Liver (tissue), 9 donors: ENCODE data around the gene JAKMIP1. TPM values are rescaled to one million over a fixed set of nuclear protein-coding genes. Genes with fewer than 3 reads are reported as not detected.

Experiments
- DNase-seq: peaks from one replicate; pipeline ENCODE4 v3.0.0-alpha.2; 2017; ENCODE audit warnings: low spot score
- H3K27ac ChIP-seq, 2 donors: one replicate each; pipeline ENCODE4 v1.7.0; 2013; ENCODE audit warnings: inconsistent platforms in 2 of 2, low read length in 2 of 2, control low read depth in 1 of 2, low read depth in 1 of 2, mild to moderate bottlenecking in 1 of 2
- H3K27me3 ChIP-seq, 4 donors: one replicate each; pipeline versions ENCODE4 v1.6.1 to v1.7.0; 2013; ENCODE audit warnings: low read length in 3 of 4, inconsistent platforms in 1 of 4, mild to moderate bottlenecking in 1 of 4, moderate library complexity in 1 of 4; ENCODE audit not compliant: control insufficient read depth in 4 of 4, insufficient read depth in 4 of 4
- H3K36me3 ChIP-seq, 4 donors: one replicate each; pipeline versions ENCODE4 v1.6.1 to v1.7.0; 2013; ENCODE audit warnings: low read length in 3 of 4, mild to moderate bottlenecking in 3 of 4, low read depth in 1 of 4, moderate library complexity in 1 of 4; ENCODE audit not compliant: control insufficient read depth in 4 of 4, insufficient read depth in 3 of 4
- H3K4me1 ChIP-seq, 4 donors: one replicate each; pipeline versions ENCODE4 v1.6.1 to v1.7.0; 2013; ENCODE audit warnings: low read length in 3 of 4, mild to moderate bottlenecking in 3 of 4, moderate library complexity in 1 of 4; ENCODE audit not compliant: control insufficient read depth in 4 of 4, insufficient read depth in 4 of 4
- H3K4me3 ChIP-seq, 3 donors: one replicate each; pipeline versions ENCODE4 v1.6.1 to v1.7.0; 2013; ENCODE audit warnings: low read length in 3 of 3, control low read depth in 1 of 3, low read depth in 1 of 3, mild to moderate bottlenecking in 1 of 3
- H3K9ac ChIP-seq, 2 donors: one replicate each; pipeline ENCODE4 v1.7.0; 2013; ENCODE audit warnings: low read length in 2 of 2, mild to moderate bottlenecking in 2 of 2, moderate library complexity in 2 of 2, control low read depth in 1 of 2, low read depth in 1 of 2
- H3K9me3 ChIP-seq, 4 donors: one replicate each; pipeline versions ENCODE4 v1.6.1 to v1.7.0; 2013; ENCODE audit warnings: low read length in 3 of 4; ENCODE audit not compliant: control insufficient read depth in 4 of 4
- EGR1 ChIP-seq, 2 donors: IDR thresholded peaks; 2 replicates each; pipeline ENCODE4 v1.6.1; 2016 to 2018; ENCODE audit warnings: antibody characterized with exemption in 2 of 2, low read depth in 2 of 2
- FOXA1 ChIP-seq: IDR thresholded peaks from 2 replicates; pipeline ENCODE4 v1.6.1; 2016; ENCODE audit warnings: antibody characterized with exemption
- FOXA2 ChIP-seq: IDR thresholded peaks from 2 replicates; pipeline ENCODE4 v1.6.1; 2016; ENCODE audit warnings: antibody characterized with exemption
- GABPA ChIP-seq, 2 donors: IDR thresholded peaks in 1 of 2; conservative IDR thresholded peaks in 1 of 2; 2 replicates each; pipeline ENCODE4 v1.6.1; 2016; ENCODE audit warnings: antibody characterized with exemption in 2 of 2, mild to moderate bottlenecking in 1 of 2, moderate library complexity in 1 of 2
- HNF4A ChIP-seq, 2 donors: conservative IDR thresholded peaks; 2 replicates each; pipeline ENCODE4 v1.6.1; 2016; ENCODE audit warnings: antibody characterized with exemption in 2 of 2, mild to moderate bottlenecking in 2 of 2
- HNF4G ChIP-seq: IDR thresholded peaks from 2 replicates; pipeline ENCODE4 v1.6.1; 2016; ENCODE audit warnings: antibody characterized with exemption
- JUND ChIP-seq, 2 donors: IDR thresholded peaks; 2 replicates each; pipeline ENCODE4 v1.6.1; 2016; ENCODE audit warnings: antibody characterized with exemption in 2 of 2
- NR2F2 ChIP-seq: IDR thresholded peaks from 2 replicates; pipeline ENCODE4 v1.6.1; 2016; ENCODE audit warnings: antibody characterized with exemption
- RAD21 ChIP-seq, 2 donors: IDR thresholded peaks; 2 replicates each; pipeline ENCODE4 v1.6.1; 2016; ENCODE audit warnings: antibody characterized with exemption in 2 of 2, mild to moderate bottlenecking in 2 of 2
- RXRA ChIP-seq, 2 donors: IDR thresholded peaks; 2 replicates each; pipeline ENCODE4 v1.6.1; 2017 to 2018; ENCODE audit warnings: antibody characterized with exemption in 2 of 2, mild to moderate bottlenecking in 1 of 2
- SP1 ChIP-seq: IDR thresholded peaks from 2 replicates; pipeline ENCODE4 v1.6.1; 2018; ENCODE audit warnings: antibody characterized with exemption, mild to moderate bottlenecking
- TAF1 ChIP-seq: conservative IDR thresholded peaks from 2 replicates; pipeline ENCODE4 v1.6.1; 2016; ENCODE audit warnings: antibody characterized with exemption, mild to moderate bottlenecking
- YY1 ChIP-seq: IDR thresholded peaks from 2 replicates; pipeline ENCODE4 v1.6.1; 2016; ENCODE audit warnings: antibody characterized with exemption, mild to moderate bottlenecking
- WGBS: extraction: QIAGEN DNeasy Blood & Tissue Kit; methylation state at CpG from one replicate; pipeline ENCODE4 v1.1.7; 2013; 5-methylcytosine and 5-hydroxymethylcytosine counted together
- polyA plus RNA-seq, 2 donors: library from polyadenylated mRNA; stranded (reverse) in 1 of 2; unstranded in 1 of 2; fragments of 200-250 nt in 1 of 2; fragments of >200 nt in 1 of 2; fragmentation: Nextera tagmentation in 1 of 2; extraction: Ambion mirVana in 1 of 2; gene quantifications; one replicate each; pipeline versions ENCODE4 v1.2.1 to v1.2.3, GENCODE V29; 2013 to 2015
- total RNA-seq, 2 donors: library from RNA; depleted of rRNA; stranded (reverse); fragments of >200 nt; gene quantifications; one replicate each; pipeline ENCODE4 v1.2.3, GENCODE V29; 2014
- TF ChIP-seq, protein P1 (sequence below): IDR thresholded peaks from 2 replicates; pipeline ENCODE4 v1.6.1; 2016; ENCODE audit warnings: antibody characterized with exemption
- TF ChIP-seq, protein P2 (sequence below): fragments of 150-350 bp; IDR thresholded peaks from 2 replicates; pipeline ENCODE4 v1.5.1; 2017; ENCODE audit warnings: improper control_type of control experiment, low read depth, low read length; ENCODE audit not compliant: missing input control
- TF ChIP-seq, protein P3 (sequence below): IDR thresholded peaks from 2 replicates; pipeline ENCODE4 v1.6.1; 2016; ENCODE audit warnings: antibody characterized with exemption, mild to moderate bottlenecking
- TF ChIP-seq, protein P4 (sequence below): IDR thresholded peaks from 2 replicates; pipeline ENCODE4 v1.6.1; 2016; ENCODE audit warnings: antibody characterized with exemption
- TF ChIP-seq, protein P5 (sequence below): IDR thresholded peaks from 2 replicates; pipeline ENCODE4 v1.6.1; 2016; ENCODE audit warnings: antibody characterized with exemption
- donor health status: healthy.
- donor health status: healthy.
- donor health status: healthy.
- donor health status: healthy.
- donor health status: healthy.

JAKMIP1 gene
- total and polyA plus RNA-seq, 4 donors = 0.08 to 0.50 TPM; not detected in 2

DNA sequence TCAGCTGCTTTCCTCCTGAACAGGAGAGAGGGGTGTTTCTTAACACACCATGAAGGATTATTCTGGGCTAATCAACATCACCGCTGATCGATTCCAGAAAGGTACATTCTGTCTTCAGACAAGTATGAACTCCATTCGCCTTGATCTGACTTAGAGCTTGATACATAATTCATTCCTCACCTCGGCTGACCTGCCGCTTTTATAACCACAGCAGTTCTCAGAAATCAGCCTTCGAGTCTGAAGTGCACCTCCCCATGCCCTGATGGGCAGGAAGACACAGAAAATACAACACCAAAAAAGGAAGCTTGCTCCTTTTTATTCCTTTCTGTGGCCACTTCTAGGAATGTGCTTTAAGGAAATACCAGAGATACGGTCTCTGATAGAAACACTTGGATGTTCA lies 85.7 kb downstream of the JAKMIP1 start:
- no peak for DNase-seq
- H3K27ac ChIP-seq = no peak overlapping the region
- no peak overlapping the region for H3K4me3 ChIP-seq
- no peaks in the 10 kb centered on the region for H3K36me3 ChIP-seq
- peaks cover 0 to 5% (median 0%) of the 10 kb centered on the region in 4 donors for H3K27me3 ChIP-seq
- 64% methylated on average over 7 of the region's 7 CpGs for WGBS
- H3K4me1 ChIP-seq = no peaks in the 10 kb centered on the region
- no peak overlapping the region for H3K9ac ChIP-seq
- no peaks in the 10 kb centered on the region for H3K9me3 ChIP-seq
- TF ChIP-seq JUND (IDR thresholded peaks at IDR 0.05) (no peak), GABPA (IDR thresholded peaks at IDR 0.05 in 1 of 2, conservative IDR thresholded peaks at IDR 0.05 in 1 of 2) (no peak), YY1 (no peak), SP1 (no peak), FOXA1 (no peak), RAD21 (IDR thresholded peaks at IDR 0.05) (no peak), HNF4G (no peak), NR2F2 (no peak), EGR1 (IDR thresholded peaks at IDR 0.05; ENCODE audit: low read depth in 2 of 2) (no peak), HNF4A (conservative IDR thresholded peaks at IDR 0.05) (no peak), FOXA2 (no peak)
- TF ChIP-seq, protein P1, sequence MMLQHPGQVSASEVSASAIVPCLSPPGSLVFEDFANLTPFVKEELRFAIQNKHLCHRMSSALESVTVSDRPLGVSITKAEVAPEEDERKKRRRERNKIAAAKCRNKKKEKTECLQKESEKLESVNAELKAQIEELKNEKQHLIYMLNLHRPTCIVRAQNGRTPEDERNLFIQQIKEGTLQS = no peak
- TF ChIP-seq, protein P2, sequence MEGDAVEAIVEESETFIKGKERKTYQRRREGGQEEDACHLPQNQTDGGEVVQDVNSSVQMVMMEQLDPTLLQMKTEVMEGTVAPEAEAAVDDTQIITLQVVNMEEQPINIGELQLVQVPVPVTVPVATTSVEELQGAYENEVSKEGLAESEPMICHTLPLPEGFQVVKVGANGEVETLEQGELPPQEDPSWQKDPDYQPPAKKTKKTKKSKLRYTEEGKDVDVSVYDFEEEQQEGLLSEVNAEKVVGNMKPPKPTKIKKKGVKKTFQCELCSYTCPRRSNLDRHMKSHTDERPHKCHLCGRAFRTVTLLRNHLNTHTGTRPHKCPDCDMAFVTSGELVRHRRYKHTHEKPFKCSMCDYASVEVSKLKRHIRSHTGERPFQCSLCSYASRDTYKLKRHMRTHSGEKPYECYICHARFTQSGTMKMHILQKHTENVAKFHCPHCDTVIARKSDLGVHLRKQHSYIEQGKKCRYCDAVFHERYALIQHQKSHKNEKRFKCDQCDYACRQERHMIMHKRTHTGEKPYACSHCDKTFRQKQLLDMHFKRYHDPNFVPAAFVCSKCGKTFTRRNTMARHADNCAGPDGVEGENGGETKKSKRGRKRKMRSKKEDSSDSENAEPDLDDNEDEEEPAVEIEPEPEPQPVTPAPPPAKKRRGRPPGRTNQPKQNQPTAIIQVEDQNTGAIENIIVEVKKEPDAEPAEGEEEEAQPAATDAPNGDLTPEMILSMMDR = no peak
- TF ChIP-seq, protein P3, sequence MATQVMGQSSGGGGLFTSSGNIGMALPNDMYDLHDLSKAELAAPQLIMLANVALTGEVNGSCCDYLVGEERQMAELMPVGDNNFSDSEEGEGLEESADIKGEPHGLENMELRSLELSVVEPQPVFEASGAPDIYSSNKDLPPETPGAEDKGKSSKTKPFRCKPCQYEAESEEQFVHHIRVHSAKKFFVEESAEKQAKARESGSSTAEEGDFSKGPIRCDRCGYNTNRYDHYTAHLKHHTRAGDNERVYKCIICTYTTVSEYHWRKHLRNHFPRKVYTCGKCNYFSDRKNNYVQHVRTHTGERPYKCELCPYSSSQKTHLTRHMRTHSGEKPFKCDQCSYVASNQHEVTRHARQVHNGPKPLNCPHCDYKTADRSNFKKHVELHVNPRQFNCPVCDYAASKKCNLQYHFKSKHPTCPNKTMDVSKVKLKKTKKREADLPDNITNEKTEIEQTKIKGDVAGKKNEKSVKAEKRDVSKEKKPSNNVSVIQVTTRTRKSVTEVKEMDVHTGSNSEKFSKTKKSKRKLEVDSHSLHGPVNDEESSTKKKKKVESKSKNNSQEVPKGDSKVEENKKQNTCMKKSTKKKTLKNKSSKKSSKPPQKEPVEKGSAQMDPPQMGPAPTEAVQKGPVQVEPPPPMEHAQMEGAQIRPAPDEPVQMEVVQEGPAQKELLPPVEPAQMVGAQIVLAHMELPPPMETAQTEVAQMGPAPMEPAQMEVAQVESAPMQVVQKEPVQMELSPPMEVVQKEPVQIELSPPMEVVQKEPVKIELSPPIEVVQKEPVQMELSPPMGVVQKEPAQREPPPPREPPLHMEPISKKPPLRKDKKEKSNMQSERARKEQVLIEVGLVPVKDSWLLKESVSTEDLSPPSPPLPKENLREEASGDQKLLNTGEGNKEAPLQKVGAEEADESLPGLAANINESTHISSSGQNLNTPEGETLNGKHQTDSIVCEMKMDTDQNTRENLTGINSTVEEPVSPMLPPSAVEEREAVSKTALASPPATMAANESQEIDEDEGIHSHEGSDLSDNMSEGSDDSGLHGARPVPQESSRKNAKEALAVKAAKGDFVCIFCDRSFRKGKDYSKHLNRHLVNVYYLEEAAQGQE = no peak
- TF ChIP-seq, protein P4, sequence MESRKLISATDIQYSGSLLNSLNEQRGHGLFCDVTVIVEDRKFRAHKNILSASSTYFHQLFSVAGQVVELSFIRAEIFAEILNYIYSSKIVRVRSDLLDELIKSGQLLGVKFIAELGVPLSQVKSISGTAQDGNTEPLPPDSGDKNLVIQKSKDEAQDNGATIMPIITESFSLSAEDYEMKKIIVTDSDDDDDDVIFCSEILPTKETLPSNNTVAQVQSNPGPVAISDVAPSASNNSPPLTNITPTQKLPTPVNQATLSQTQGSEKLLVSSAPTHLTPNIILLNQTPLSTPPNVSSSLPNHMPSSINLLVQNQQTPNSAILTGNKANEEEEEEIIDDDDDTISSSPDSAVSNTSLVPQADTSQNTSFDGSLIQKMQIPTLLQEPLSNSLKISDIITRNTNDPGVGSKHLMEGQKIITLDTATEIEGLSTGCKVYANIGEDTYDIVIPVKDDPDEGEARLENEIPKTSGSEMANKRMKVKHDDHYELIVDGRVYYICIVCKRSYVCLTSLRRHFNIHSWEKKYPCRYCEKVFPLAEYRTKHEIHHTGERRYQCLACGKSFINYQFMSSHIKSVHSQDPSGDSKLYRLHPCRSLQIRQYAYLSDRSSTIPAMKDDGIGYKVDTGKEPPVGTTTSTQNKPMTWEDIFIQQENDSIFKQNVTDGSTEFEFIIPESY = no peak
- TF ChIP-seq, protein P5, sequence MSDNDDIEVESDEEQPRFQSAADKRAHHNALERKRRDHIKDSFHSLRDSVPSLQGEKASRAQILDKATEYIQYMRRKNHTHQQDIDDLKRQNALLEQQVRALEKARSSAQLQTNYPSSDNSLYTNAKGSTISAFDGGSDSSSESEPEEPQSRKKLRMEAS = no peak

DNA sequence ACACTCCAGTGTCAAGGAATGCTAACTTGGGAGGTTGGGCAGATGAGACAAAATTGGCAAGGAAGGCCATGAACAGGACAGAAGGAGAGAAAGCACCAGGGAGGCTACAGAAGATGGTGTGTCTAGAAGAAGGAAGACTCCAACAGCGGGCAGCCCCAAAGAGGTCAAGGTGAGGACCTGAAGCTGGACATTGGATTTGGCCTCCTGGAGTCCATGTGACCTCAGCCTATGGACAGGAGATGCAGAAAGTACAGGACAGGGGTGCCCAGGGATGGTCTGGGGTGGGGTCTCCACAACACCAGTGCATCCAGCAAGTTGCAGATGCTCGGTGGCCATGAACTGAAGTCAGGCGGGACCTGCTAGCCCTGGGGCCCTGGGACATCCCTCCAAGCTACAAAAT lies 86.2 kb downstream of the JAKMIP1 start:
- Histone ChIP-seq H3K9me3 (no peaks in the 10 kb centered on the region), H3K4me3 (no peak overlapping the region), H3K27ac (no peak overlapping the region), H3K9ac (no peak overlapping the region), H3K27me3 (peaks cover 0 to 5% (median 0%) of the 10 kb centered on the region in 4 donors), H3K4me1 (no peaks in the 10 kb centered on the region), H3K36me3 (no peaks in the 10 kb centered on the region)
- TF ChIP-seq RAD21 (IDR thresholded peaks at IDR 0.05) = no peak
- no peak for TF ChIP-seq FOXA1
- no peak for TF ChIP-seq GABPA (IDR thresholded peaks at IDR 0.05 in 1 of 2, conservative IDR thresholded peaks at IDR 0.05 in 1 of 2)
- TF ChIP-seq, protein P4 = no peak
- TF ChIP-seq TAF1 = no peak
- TF ChIP-seq, protein P1 = no peak
- TF ChIP-seq, protein P3 = no peak
- no peak for TF ChIP-seq HNF4A (conservative IDR thresholded peaks at IDR 0.05)
- no peak for TF ChIP-seq RXRA (IDR thresholded peaks at IDR 0.05)
- TF ChIP-seq FOXA2 = no peak
- no peak for TF ChIP-seq JUND (IDR thresholded peaks at IDR 0.05)
- WGBS = 89% methylated on average over 3 of the region's 3 CpGs
- DNase-seq = no peak
